ENCODE results near the gene GALNS. TPM values are rescaled to one million over a fixed set of nuclear protein-coding genes. Genes with fewer than 3 reads are reported as not detected.

Gene GALNS
- polyA plus RNA-seq, 1 experiment: 11.6 TPM

DNA sequence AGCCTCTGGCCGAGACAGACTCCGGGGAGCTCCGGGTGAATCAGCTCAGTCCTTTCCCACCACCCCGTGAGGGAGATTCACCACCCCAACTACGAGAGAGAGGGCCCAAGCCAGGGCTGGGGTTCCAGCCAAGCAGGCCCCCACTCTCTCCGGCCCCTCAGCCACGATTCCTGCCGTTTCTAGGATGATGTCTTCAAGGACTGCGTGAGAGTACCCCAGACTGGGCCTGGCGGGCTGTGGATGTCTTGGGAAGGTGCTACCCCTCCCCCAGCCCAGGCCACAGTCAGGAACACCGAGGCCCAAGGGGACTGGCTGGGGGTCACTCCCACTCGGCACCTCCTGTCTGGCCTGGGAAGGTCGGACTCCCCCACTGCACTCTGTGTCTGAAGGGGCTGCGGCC lies 31.3 kb upstream of the GALNS start:
- Histone ChIP-seq H3K4me3 (ENCODE audit: low read depth, low read length) (no peak overlapping the region), H3K27ac (ENCODE audit: low read depth, low read length) (no peak overlapping the region), H3K27me3 (ENCODE audit: control insufficient read depth, insufficient read depth, low read length) (no peaks in the 10 kb centered on the region), H3K9me3 (ENCODE audit: control insufficient read depth, insufficient read depth, low read length) (peaks cover 37% of the 10 kb centered on the region)
- DNase-seq (ENCODE audit: low read depth, low spot score): no peak
- ChIA-PET CTCF (interaction anchor here (1.6 kb wide), 1 partner anchor 30 kb away, joined by 3 read pairs; no protein-coding TSS in a partner anchor), POLR2A (no interaction called here)
- TF ChIP-seq CTCF (IDR thresholded peaks at IDR 0.05; ENCODE audit: low read depth, low read length): no peak

- H3K27ac ChIP-seq (ENCODE audit: low read depth, low read length): peak overlapping the region; percentile 21
- peak; percentile 61 for DNase-seq (ENCODE audit: low read depth, low spot score)
- H3K9me3 ChIP-seq (ENCODE audit: control insufficient read depth, insufficient read depth, low read length): peaks cover 48% of the 10 kb centered on the region
- TF ChIP-seq CTCF (IDR thresholded peaks at IDR 0.05; ENCODE audit: low read depth, low read length): 0 out of 2 replicates have a peak, but pooled peaks have one; percentile 21
- POLR2A ChIA-PET: interaction anchor here (0.6 to 0.8 kb wide), 2 partner anchors 30 to 40 kb away, joined by 3 to 7 read pairs; partner anchors contain the start of genes GALNS and TRAPPC2L
- CTCF ChIA-PET: interaction anchor here (1.6 kb wide), 1 partner anchor 29 kb away, joined by 3 read pairs; no protein-coding TSS in a partner anchor
- no peak overlapping the region for H3K4me3 ChIP-seq (ENCODE audit: low read depth, low read length)
- H3K27me3 ChIP-seq (ENCODE audit: control insufficient read depth, insufficient read depth, low read length): peaks cover 3% of the 10 kb centered on the region
Observed at GRCh38 chr16:88886845-88887521, 30.2 kb upstream of the GALNS start.

GRCh38 chr16:88886420-88886844 lies 29.7 kb upstream of the GALNS start:
- Histone ChIP-seq H3K9me3 (ENCODE audit: control insufficient read depth, insufficient read depth, low read length) (peaks cover 50% of the 10 kb centered on the region), H3K27me3 (ENCODE audit: control insufficient read depth, insufficient read depth, low read length) (peaks cover 7% of the 10 kb centered on the region), H3K4me3 (ENCODE audit: low read depth, low read length) (no peak overlapping the region), H3K27ac (ENCODE audit: low read depth, low read length) (no peak overlapping the region)
- no peak for TF ChIP-seq CTCF (IDR thresholded peaks at IDR 0.05; ENCODE audit: low read depth, low read length)
- POLR2A ChIA-PET: interaction anchor here (0.6 kb wide), 1 partner anchor 40 kb away, joined by 7 read pairs; no protein-coding TSS in a partner anchor
- no peak for DNase-seq (ENCODE audit: low read depth, low spot score)
- CTCF ChIA-PET: interaction anchor here (0.7 kb wide), 1 partner anchor 24 kb away, joined by 5 read pairs; no protein-coding TSS in a partner anchor

DNA sequence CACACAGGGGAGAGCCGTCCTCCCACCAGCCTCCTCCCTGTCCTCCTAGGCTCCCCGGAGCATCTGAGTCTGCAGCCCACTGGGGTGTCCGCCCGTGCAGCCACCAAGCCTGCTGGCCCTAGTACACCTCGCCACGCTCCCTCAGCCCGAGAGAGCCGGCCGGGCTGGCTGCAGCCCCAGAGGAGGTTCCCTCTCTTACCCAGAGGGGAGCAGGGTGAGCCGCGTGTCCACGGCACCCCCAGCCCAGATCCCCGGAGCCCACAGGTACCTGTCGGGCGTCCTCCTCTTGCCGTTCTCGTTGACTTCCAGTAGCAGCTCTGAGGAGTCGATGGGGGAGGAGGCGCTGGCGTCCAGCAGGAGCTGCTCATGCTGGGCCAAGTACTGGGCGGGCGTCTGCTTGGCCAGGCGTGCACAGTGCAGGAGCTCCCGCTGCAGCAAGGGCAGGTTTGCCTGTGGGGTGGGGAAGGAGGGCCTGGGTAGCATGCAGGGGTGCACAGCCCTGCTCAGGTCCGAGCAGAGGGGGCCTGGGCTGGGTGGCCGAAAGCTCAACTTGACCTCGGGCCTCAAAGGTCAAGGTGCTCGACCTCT lies 29.0 kb upstream of the GALNS start:
- Histone ChIP-seq H3K4me3 (ENCODE audit: low read depth, low read length) (no peak overlapping the region), H3K27ac (ENCODE audit: low read depth, low read length) (no peak overlapping the region), H3K9me3 (ENCODE audit: control insufficient read depth, insufficient read depth, low read length) (peaks cover 50% of the 10 kb centered on the region), H3K27me3 (ENCODE audit: control insufficient read depth, insufficient read depth, low read length) (peaks cover 10% of the 10 kb centered on the region)
- CTCF ChIA-PET: interaction anchor here (0.7 kb wide), 1 partner anchor 24 kb away, joined by 5 read pairs; no protein-coding TSS in a partner anchor
- POLR2A ChIA-PET: no interaction called here
- DNase-seq (ENCODE audit: low read depth, low spot score): no peak
- no peak for TF ChIP-seq CTCF (IDR thresholded peaks at IDR 0.05; ENCODE audit: low read depth, low read length)

Measured in AG04450 (cell line).